Measurements from ENCODE around the gene BTBD16.

BTBD16 gene

DNA sequence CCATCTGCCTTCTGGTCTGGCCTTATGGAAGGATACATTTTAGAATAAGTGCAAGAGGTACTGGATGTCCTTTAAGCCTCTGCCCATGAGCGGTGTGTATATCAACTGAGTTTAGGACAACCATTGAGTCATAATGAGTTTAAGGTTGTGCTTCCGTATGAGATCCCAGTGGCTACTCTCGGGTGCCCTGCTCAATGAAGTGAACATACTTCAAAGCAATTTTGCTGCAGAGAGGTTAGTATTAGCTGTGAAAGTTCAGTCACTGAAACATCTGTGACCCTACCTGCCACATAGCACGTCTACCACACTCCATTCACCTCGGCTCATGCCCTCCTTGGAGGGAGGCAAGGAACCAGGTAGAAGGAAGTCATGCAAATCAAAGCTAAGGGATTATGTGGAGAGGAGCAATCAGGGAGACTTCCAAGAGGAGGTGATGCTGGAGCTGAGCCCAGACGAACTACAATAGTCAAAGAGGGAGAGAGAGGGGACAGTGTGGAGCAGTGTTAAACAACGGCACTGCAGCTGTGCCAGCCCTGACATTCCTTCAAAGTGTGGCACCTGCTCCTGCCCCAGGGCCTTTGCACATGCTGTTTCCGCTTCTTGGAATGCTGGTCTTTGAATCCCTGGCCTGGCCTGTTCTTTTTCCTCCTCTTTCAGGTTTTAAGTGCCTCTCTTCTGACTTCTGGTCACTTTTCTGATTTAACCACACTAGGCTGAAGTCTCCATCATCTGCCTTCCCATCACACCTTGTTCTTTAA is 25.4 kb downstream of the BTBD16 start:
- no peak for DNase-seq

DNA sequence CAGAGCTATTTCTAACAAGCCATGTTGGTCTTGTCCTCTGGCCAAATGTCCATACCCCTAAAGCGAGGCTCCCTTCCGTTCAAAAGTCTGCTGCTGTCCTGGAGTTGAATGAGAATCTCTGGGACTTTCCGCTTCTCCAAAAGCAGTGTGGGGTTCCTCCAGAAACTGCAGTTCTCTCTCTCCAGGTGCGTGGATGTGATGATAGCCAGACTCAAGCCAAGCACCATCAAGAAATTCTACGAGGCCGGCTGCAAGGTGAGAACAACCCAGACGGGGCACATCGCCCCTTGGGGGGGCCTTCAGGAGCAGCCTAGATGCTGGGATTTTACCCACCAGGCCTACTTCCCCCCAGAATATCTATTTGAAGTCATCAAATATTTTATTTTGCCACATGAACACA is 26.5 kb downstream of the BTBD16 start:
- no peak for DNase-seq

DNA sequence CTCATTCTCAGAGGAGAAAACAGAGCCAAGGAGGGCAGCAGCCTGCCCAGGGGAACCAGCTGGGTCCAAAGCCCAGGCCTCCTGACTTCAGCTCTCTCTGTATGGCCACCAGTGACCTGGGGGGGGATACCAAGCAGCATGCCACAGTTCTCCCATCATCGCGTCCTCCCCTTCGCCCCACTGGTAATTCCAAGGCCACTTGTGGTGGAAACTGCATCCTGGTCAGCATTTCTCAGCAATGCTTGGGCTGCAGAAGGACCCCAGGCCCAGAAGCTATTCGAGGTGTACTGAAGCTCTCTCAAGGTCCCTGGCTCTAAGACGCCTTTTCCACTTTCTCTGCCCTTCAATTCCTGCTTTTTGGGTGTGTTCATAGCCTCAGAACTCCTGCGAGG is 27.1 kb downstream of the BTBD16 start:
- no peak for DNase-seq

DNA sequence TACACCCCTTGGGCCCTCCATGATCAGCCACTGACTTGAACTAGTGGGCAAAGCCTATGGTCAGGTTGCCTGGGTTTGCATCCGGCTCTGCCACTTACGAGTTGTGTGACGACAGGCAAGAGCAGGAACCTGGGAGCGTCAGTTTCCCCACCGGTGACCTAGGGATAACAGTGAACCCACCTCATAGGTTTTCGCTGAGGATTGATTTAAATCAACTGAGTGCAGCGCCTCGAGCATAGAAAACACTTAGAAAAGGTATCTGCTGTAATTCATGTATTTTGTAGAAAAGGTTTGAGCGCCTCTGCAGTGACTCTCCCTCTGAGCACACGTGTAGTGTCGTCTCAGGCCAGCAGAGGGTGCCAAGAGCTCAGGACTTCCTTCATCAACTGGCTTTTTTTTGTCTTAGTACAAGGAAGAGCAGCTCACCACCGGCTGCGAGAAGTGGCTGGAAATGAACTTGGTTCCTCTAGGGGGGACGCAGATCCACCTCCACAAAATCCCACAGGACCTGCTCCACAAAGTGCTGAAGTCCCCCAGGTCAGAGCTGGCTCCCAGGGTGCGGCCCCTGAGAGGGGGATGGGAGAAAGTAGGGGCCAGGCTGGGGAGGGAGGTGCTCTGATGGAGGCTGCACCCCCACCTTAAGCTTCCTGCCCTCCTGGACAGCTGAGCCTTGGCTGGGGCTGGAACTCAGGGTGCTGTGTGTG is 27.7 kb downstream of the BTBD16 start:
- peak; percentile 77 for DNase-seq

DNA sequence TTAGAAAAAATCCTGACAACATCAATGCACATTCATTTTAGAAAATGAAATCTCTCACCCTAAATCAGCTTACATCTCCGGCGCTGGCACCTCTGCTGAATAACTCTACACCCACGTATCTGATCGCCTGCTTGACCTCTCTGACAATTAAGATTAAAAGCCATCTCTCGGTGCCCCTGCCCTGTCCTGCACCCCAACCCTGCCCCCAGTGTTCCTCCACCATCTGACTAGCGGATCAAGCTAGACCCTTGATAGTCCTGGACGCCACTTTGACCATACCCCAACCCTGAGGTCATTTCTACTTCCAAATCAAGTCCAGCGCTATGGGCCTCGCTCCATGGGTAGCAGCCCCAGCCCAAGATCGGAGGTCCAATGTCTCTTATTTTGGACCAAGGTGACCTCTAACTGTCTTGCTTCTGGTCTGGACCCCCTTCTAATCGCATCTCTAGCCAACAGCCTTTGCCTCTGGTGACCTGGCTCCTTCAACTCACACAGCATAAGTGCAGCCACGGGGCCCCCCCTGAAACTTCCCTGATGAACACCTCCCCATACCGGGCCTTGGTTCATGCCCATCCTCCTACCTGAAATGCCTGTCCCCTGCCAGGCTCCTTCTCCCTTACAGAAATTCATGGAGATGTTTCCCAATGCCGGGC is 28.5 kb downstream of the BTBD16 start:
- no peak for DNase-seq

DNA sequence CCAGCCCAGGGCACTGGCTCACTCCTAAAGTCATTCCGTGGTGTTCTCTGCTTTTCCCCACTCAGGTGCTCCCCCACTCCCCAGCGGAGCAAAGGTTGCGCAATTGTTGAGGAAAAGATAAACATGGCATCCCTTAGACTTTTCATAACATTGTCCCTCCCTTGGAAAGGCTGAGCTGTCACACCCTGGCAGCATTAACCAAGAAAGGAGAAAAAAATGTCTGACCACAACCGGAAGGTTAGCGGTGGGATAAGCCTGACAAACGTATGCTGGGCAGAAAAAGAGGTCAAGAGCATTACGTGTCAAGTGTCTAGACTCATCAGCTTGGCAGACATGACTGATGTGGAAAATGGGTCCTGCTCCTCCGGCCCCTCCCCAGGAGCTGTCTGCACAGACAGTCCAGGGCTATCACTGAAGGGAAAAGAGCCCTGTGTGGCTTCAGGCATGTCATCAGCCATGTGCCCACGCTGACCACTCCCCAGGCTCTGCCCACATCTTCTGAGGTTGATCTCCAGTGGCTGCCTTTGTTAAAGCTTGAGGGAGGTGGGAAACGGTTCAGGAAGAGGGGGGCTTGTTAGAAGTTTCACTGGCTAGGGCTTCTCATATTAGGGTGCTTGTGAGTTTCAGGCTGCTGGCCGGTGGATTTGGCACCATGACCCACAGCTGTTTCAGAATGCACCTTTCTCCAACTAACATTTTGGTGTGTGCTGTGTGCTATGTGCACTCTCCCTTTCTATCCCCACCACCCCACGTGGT is 30.1 kb downstream of the BTBD16 start:
- peak; percentile 78 for DNase-seq

DNA sequence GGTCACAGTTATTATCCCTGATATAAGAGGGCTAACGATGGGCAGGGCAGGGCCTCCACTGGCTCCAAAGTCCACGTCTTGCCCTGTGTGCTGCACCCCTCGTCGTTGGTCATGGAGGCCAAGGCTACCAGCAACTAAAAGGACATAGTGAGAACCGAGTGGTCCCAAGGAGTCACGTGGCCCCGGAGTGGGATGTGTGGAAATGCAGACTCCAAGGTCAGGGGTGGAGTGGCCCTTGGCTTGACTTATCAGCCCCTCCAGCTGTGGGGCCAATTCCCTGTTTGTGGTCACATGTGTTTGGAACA is 30.7 kb downstream of the BTBD16 start:
- no peak for DNase-seq

DNA sequence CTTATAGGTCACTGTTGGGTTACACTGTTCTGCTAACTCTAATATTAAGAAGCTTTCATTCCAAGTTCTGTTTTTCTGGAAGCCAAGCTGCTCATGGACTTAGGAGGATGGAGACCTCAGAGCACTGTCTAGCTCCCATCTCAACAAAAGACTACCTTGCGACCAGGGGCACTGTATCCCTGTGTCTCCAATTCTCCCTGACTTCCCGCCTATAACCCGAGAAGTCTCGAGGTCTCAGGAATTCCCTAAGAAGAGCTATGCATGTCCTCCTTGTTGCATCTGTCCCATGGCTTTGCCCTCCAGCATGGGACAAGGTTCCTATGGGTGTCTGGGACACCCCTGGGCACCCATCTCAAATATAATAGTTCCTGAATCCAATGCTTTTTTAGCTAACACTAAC is 31.2 kb downstream of the BTBD16 start:
- DNase-seq, result no peak

DNA sequence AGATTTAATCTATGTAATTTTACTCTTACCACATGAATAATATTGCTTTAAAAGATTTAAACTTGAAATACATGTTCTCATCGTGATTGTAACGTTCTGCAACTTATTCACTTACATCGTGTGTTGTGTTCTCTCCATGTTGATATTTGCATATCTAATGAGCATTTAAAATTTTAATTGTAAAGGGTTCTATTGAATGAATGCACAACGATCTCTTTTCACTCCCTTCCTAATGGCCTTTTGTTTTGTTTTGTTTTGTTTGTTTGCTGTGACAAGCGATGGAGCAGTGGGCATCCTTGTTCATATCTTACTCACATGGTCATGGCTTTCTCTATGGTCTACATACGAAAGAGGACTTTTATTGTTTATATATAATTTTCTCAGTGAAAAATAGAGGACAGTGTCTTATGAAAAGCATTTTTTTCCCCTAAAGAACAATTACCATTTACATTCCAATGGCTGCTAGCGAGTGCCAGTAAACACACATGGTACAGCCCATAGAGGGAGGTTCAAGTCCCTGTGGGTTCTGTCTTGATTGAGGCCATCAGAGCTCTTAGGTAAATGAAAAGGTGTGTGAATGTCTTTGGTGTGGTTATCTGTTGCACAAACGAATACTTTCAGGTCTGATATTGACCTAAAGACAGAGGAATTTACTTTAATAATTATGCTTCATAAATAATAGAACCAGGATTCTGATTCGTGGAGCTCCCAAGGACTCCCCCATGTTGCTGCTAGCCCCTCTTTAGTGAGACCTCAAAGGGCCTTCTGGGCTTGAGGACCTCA is 32.4 kb downstream of the BTBD16 start:
- no peak for DNase-seq

DNA sequence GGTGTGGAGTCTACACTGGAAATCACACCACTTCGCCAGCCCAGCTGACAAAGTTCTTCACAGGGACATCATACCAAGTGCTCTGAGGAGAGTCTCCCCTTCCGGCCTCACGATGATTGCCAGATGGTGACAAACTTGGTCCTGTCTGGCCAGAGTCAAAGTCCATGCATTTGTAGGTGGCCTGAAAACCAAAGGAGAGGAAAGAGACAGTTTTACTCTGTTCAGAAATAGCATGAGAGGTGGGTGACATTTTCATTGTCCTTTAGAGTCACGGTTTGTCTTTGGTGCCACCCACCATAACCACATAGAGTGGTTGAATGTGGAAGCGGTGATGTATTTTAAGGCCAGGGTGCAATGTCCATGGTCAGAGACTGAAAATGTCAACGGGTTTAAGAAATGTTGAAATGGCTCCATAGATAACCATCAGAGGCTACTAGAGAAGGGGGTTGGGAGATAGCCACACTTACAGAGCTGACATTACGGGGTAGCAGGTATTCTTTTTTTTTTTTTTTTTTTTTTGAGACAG is 33.0 kb downstream of the BTBD16 start:
- no peak for DNase-seq

DNA sequence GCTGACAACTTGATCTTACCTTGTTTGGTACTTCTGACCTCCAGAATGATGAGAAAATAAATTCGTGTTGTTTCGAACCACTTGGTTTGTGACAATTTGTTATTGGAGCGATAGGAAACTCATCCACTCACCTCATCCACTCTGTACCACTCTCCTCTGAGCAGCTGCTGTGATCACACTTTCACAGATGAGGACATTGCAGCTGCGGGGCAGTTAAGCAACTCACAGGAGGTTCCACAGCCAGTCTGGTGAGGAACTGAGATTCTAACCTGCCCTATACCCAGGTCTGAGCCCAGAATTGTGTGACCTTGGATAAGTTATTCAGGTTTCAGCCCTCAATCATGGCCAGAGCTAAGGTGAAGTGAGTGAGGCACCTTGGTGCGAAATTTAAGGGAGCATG is 35.2 kb downstream of the BTBD16 start:
- DNase-seq, result no peak

DNA sequence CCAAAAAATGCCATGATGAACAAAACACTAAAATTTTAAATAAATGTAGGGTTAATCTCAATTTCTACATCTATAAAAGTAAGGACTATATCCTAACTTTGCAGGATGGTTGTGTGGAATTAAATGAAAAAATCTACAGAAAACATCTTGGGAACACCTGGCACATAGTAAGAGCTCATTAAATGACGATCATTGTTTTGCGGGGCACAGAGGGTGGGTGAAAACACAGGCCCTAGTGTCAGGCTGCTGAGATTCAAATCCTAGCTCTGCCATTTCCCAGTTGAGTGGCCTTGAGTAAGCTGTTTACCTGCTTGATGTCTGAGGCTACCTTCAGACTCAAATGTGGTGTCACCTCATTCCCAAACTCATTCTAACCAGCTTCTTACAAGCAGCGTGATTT is 35.6 kb downstream of the BTBD16 start:
- no peak for DNase-seq

DNA sequence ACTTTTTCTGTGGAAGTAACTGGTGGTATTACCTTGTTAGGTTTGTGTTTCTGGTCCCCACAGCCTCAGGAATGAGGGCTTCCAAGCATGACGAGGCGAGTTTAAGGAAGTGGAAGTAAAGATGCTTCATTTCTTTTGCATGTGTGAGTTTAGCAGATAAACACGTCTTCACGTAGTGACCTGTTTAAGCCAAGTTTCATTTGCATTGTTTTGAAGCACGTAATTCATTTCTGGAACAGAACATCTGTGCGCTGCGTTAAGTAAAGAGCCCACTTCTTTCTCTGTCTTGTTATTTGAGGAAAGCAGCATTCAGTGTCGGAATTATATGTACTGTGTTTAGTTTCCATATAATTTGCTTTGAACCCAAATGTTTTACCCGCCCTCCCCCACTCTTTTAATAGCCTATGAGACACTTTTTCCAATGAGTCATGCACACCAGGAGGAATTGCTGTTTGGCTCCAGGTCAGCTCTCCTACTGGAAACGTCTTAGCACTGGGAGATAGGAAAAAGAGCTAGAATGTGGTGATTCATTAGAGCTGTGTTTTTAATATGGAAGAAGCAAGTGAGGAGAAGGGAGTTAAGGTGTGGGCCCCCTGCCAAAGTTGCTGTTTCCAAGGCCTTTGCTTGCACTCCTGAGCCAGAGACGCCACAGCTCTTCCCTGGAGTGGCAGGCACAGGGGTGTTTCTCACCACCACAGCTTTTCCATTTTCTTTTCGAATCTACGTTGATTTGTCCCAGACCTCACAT is 36.7 kb downstream of the BTBD16 start:
- peak; percentile 97 for DNase-seq

DNA sequence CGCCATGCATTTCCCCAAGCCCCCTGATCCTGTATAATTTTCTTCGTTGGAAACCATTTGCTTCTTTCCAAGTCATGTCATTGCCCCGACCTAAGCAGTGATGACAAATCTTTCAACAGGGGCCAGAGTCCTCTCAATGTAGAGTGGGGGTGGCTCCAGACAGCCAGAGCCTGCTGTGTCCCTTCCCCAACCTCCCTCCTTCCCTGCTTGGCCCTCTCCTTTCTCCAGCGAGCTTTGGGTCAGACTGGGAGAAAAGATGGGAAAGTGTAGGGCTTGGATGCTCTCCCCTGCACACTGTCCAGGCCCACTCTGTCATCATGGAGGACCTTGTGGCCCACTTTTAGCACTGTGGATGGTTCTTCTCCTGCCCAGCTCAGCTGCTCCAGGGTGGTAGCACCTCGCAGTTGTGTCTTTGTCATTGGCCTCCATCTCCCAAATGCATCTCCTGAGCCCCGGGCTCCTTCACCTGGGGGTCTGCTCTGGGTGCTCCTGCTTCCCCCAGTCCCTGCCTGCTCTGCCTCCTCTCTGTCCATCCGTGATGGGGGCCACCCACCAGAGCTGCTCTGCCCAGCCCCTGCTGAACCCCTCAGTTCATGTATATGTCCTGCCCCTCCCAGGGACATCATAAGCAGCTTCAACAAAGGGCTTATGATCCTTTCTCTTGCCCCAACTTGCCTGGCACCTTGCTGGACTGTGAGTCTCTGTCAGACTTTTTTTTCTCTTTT is 37.5 kb downstream of the BTBD16 start:
- DNase-seq, result no peak

DNA sequence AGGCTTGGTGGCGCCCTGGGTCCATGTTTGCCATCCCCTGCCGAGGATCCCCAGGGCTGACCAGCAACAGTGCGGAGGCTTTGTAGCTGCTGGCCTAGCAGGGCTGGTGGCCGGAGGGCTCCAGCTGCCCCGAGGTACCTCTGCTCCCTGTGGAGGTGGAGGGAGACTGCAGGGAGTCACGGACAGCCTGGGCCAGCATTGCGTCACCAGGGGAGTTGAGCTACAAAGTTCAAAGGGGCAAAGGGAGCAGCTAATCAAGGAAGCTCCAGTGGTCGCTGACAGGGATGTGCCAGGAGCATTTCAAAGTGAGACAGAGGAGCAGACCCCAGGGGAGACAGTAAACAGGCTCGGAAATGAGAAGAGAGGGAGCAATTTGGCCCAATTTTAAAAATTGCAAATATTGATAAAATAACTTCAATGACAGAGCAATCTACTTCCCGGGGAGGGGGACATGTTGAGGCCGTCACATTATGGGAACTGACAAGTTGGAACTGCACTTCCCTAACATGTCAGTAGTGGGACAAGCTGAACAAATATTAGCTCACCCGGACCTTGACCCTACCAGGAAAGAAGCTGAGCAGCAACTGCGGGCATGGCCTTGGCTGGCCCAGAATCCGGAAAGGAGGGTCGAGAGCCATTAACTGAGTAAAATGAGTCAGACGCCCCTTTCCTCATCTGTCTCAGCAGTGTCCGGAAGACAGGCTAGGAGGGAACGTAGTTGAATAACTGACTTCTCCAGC is 39.4 kb downstream of the BTBD16 start:
- no peak for DNase-seq

DNA sequence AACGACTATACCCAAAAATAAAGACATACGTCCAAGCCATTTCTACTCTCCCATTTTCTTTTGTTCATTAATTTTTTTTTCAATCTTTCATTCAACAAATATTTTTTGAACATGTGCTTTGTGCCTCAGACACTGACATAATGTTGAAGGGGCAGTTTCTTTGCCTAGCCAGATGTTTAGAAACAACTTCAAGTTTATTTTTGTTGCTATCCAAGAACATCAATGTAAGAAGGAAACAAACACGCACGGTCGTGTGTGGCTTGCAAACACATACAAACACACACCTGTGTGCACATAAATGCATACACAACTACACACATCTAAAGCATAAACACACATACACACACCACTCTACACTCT is 39.9 kb downstream of the BTBD16 start:
- DNase-seq, result no peak

DNA sequence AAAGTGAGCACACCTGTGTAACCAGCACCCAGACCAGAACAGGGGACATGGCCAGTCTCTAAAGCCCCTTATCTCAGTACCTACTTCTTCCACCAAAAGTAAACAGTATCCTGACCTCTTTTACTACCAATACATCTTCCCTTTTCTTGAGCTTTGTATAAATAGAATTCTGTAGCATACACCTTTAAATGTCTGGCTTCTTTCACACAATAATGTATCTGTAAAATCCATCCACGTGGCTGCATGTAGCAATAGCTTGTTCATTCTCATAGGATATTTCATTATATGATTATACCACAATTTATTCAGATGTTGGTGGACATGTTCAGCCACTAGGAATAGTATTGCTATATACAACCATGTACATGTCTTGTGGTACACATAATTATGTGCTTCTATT is 40.6 kb downstream of the BTBD16 start:
- DNase-seq, result no peak

DNA sequence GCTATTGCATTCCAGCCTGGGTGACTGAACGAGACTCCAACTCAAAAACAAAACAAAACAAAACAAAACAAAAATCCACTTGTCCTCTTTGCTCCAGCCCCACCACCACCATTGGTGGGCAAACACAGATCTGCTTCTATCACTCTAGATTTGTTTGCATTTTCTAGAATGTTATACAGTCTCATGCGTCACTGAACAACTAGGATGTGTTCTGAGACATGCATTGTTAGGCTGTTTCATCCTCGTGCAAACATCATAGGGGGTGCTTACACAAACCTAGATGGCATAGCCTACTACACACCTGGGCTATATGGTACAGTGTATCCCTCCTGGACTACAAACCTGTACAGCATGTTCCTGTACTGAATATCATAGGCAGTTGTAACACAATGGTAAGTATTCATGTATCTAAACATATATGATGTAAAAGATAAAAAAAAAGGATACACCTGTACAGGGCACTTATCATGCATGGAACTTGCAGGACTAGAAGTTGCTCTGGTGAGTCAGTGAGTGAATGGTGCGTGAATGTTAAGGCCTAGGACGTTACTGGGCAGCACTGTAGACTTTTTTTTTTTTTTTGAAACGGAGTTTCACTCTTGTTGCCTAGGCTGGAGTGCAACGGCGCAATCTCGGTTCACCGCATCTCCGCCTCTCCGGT is 45.3 kb downstream of the BTBD16 start:
- DNase-seq, result no peak

DNA sequence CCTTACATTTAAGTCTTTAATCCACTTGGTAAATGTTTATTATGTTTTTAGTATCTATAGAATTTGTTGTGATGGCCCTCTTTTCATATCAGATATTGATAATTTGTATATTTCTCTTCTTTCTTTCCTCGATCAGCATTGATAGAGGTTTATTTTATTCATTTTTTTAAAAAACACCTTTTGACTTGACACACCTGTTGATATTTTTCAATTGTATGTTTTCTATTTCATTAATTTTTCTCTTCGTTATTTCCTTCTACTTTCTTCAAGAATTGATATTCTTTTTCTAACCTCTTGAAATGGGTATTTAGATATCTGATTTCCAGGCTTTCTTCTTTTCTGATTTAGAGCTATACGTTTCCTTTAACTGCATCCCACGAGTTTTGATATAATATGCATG is 50.9 kb downstream of the BTBD16 start:
- DNase-seq, result no peak

DNA sequence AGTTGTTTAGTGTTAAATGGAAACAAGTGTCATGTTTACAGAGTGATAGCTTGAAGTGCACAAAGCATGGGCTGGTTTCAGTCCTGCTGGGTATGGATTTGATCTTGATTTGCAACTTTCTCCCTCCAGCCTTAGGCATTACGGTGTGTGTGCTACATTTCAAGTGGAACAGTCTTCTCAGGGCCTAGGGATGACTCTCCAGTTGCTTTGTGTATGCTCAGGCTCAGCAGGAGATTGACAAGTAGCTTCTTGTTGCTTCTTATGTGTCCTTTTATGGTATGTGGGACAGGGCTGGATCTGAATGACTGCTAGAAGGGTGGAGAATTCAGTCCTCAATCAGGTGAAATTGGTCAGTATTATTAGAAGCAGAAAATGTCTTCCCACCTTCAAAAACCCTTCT is 52.1 kb downstream of the BTBD16 start:
- no peak for DNase-seq

Measured in HCEC 1CT (cell line).